Superior temporal gyrus (tissue), 1 donor: Measurements from ENCODE around the gene CTNNA3.
A peak's percentile ranks its signal among the peaks of the same experiment; 100 is the strongest.

ENCODE experiments used
- DNase-seq: peaks from one replicate; pipeline ENCODE4 v3.0.0-alpha.2; 2016; ENCODE audit errors: extremely low spot score

Gene CTNNA3

DNA sequence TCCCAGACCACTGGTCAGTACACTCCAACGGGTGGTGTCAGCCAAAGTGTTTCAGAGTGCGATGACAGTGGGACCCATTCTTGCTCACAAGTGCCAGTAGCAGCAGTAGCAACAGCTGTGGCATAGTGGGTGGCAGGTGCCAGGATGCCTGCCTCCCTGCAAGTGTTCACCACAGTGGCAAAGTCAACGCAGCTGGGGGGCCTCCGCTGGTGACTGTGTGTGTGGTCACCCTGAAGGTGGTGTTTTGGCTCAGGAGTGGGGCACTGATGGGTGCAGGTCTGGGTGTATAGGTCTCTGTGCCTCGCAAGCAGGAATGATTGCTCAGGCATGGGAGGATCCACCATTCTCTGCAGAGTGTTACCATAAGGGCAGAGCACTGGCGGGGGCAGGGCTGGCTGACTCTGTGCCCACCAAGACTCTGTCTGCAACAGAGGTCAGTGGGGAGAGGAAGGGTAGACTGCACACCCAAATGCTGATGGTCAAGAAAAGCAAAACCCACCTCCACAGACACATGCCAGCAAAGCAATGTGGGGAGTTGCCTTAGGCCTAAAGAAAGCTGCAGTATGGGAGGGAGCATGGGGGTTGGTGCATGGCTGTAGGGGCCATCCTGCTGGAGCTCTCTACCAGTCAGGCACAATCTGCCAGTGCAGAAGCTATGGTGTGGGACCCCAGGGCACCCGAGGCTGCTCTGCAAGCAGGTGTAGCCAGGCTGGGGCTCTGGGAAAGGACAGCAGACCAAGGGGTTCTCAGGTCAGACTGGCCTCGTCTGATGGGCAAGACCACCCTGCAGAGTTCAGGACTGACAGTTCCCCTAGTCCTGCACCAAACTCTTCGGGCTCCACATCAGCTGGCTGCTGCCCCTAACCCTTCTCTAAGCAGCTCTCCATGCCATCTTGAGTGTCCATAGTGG lies 368.1 kb downstream of the CTNNA3 start:
- DNase-seq: no peak

GRCh38 chr10:67319976-67320375 lies 376.0 kb downstream of the CTNNA3 start:
- DNase-seq: no peak

DNA sequence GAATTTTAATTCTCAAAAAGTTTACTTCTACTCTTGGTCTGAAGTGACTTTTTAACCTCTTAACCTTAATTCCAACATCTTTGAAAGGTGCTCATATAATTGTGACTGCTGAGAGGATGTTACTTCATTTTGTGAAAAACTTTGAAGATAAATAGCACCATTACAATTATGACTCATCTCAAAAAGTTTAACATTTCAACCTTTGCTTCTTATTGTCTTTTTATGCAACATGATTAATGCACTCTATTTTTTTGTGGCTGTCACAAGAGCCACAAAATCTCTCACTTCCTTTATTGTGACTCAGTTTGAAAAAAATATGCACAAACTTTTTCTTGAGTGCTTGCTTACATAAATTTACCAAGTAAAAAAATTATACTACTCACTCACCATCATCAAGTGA lies 387.1 kb downstream of the CTNNA3 start:
- DNase-seq: no peak

DNA sequence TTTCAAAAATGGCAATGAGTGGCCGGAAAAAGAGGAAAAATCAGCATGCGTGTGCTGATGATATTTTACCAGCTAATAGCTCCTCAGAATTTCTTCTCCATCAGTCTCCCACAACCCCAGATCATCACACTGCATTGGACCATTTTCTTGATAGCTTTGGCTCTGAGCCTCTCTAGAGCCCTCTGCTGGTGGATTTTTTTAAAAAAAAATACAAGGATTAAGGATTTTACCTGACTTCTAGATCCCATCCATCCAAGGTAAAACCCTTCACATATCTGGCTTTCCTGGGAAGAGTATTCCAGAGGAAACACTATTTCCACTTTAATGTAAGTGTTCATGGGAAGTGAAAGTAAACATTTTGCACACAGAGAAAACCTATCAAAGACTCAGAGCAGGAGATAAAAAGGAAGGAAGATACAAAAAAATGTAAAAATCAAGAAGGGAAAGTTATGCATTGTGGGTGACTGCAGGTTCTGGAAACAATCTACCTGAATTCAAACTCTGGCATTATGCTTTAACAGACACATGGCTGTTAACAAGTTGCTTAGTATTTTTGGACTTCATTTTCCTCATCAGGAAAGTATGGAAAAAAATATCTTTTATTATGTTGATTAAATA lies 389.3 kb downstream of the CTNNA3 start:
- DNase-seq: peak; percentile 71

- DNase-seq: no peak
Observed at GRCh38 chr10:67302701-67303100, 393.3 kb downstream of the CTNNA3 start.

DNA sequence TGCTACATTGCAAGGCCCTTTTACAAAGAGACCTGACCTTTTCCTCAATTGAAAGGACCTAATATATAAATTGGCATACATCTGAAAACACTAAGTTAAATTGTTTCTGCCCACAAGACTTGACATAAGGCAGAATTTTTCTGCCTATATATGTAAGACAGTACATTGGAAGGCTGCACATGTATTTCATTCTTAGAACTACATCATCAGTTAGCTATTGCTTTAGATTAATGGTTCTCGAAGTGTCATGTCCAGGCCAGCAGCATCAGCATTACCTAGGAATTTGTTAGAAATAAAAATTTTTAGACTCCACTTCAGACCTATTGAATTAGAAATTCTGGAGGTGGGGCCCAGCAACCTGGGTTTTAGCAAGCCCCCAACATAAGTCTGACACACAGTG lies 396.2 kb downstream of the CTNNA3 start:
- no peak for DNase-seq

DNA sequence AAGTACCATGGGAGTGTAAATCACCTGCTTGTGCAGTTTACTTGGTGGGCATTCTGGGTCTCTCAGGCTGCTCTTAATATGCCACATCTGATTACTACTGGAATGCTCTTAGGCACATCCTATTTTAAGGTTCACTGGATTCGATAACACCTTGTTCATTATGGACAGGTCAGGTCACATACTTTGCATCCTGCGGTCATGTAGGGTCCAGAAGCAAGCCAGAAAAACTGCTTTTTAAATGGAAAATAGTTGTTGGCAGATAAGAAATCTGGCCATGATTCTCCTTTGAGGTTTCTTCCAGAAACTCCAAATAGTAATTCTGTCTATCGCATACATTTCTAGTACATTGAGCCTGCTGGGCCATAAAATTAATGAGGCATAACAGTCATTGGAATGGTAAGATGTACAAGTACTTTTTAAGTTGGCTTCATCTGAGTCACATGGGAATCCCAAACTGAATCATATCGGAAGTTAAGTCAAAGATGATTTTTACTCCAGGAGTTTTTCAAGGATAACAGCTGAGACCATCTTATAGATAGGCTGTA lies 398.3 kb downstream of the CTNNA3 start:
- DNase-seq: no peak

GRCh38 chr10:67296926-67297325 lies 399.1 kb downstream of the CTNNA3 start:
- DNase-seq: no peak

DNA sequence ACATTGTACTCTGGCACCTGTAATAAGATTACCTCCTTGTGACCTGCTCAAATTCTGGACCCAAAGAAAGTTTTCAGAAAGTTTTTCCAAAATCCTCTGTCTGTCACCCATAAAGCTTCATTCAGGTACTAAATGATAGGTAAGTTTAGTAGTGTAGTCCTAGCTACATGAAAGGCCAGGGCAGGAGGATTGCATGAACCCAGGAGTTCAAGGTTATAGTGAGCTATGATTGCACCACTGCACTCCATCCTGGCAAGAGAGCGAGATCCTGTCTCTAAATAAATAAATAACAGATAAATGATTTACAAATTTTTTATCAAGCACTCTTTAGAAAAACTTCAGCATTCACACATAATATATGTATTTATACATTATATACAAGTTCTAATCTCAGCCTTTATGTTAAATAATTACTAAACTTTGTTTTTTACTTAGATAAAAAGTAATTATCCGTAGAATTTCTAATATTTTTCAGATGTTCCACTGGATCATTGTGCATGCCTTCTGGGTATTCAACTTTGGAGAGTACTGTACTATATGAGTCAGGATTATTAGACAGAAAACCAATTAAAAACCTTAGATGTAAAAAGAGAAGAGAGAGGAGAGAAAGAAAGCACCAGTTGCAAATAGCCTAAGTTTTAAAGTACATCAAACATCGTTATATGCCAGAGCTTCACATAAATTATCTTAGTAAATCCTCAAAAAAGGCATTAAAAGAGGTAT lies 407.1 kb downstream of the CTNNA3 start:
- DNase-seq: no peak

DNA sequence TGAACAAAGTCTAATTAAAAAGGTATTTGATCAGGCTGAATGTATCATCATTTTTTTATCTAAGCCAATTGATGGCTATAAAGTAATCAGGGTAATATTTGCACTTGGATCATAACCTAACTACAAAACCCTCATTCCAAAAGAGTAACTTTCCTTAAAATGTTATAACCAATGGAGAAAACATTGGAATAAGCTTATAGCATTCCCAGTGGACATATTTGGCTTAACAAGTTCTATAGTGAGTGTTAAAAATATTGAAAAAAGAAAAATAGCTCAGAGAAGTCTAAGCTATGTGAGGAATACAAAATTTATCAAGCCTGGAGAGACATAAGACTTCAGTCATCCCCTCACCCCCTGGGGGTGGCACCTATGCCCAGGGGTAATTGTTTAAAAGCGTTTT lies 411.4 kb downstream of the CTNNA3 start:
- DNase-seq: no peak

DNA sequence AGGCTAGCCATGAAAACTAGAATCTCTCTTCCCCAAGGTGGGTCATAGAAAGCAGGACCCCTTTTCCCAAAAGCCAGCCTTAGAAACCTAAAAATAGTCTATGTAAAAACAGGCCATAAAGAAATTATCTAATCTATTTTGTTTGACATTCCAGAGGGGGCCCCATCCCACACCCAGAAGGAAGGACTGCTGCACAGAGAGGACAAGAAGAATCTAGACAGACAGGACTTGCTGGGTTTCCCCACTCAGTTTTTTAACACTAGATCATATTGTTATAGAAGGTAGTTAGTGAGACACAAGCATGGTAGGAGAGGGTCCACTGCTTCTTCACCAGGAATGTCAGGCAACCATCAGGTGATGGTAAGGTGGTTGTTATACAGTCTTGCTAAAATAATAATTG lies 413.1 kb downstream of the CTNNA3 start:
- DNase-seq: no peak

- DNase-seq: no peak
Observed at GRCh38 chr10:67280405-67280804, 415.6 kb downstream of the CTNNA3 start.

- no peak for DNase-seq
Observed at GRCh38 chr10:67277402-67277801, 418.6 kb downstream of the CTNNA3 start.

- no peak for DNase-seq
Observed at GRCh38 chr10:67269828-67270227, 426.2 kb downstream of the CTNNA3 start.

GRCh38 chr10:67268146-67268545 lies 427.8 kb downstream of the CTNNA3 start:
- DNase-seq: no peak

- DNase-seq: no peak
Observed at GRCh38 chr10:67262675-67263074, 433.3 kb downstream of the CTNNA3 start.

GRCh38 chr10:67261300-67261797 lies 434.6 kb downstream of the CTNNA3 start:
- no peak for DNase-seq

- DNase-seq: no peak
Observed at GRCh38 chr10:67259319-67259929, 436.6 kb downstream of the CTNNA3 start.

DNA sequence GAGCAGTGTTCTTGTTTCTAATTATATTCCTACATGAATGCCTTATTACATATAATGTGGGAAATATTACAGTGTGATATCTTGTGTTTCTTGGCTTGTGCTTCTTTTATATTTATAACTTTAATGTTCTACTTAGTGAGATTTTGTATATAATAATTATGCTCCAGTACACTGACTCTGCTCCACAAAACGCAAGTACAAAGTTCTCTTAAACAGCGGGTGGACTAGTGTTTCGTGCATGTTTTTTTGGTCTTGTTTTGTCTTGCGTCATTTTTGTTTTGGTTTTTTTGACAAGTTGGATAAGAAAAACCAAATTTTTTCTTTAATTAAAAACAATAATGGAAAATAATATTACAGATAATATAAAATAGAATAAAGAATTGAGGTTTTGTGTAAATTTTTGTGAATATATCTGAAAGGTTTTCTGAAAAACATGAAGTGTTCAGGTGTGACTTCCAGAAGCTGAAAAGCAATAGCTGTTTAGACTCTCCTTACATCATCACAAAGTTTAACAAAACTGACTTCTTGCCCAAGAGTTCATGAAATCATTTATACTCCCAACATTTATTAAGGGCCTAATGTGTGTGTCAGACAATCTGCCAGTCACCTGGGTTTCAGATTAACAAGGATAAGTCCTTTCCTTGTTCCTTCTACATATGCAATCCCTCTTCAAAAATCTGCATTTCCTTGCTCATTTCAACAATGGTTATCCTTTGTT lies 438.4 kb downstream of the CTNNA3 start:
- DNase-seq: no peak

DNA sequence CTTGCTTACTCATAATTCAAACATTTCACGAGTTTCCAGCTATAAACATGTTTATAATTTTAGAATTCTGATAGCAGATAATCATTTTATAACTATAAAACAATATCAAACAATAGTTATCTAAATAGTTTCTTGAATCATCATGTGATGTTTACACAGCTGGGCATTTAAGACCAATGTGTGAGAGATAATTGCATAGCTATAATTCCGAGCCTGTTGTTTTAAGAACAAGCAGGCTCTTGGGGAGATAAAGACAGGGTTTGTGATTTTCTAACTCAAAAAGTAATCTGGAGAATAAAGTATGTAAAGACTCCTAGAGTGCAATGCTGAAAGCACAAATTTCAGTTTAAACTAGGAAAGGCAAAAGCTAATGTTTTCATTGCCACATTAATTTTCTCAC lies 439.0 kb downstream of the CTNNA3 start:
- DNase-seq: no peak

GRCh38 chr10:67250686-67251085 lies 445.3 kb downstream of the CTNNA3 start:
- DNase-seq: no peak
